ENCODE measurements around the gene SUFU.
"Not testable (repeated sequence)": the region's sequence is repeated elsewhere in the genome, so short reads cannot be mapped to it uniquely, and the experiment has no call there.

Gene SUFU

DNA sequence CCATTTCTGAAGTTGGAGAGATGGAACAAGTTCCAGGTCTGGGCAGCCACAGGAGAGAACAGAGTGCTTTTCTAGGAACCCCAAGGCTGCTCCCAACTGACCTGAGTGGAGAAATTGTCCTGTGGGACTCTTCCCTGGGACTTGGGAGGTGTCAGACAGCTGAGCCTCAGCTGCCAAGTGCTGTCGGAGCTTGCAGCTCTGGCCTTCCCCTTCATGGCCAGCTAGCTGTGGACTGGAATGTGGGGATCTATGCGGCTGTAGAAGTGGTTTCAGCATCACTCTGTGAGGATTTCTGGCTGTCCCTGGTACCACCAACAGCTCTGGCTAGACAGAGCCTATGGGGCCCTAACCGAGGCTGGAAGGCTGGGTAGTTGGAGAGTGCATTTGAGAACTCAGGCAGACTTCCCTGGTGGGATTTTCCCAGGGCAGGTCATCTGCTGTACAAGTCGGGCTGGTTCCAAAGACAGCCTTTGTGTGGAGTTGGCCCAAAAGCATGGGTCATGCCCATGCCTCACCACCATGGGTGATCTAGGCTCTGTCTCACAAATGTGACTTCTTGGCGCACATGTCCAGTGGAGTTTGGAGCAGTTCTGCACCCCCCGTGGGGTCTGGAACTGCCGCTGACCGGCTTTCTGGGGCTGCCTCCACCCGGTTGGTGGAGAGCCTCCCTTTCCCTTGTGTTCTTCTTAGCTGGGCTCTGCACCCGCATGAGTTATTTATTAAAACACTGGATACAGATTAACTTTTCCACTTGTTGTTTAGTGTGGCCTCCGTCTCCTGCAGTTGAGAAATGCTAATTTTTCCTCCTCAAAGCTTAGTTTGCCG, 10.9 kb downstream of the SUFU start:
- no peak for DNase-seq (ENCODE audit: low read depth)

DNA sequence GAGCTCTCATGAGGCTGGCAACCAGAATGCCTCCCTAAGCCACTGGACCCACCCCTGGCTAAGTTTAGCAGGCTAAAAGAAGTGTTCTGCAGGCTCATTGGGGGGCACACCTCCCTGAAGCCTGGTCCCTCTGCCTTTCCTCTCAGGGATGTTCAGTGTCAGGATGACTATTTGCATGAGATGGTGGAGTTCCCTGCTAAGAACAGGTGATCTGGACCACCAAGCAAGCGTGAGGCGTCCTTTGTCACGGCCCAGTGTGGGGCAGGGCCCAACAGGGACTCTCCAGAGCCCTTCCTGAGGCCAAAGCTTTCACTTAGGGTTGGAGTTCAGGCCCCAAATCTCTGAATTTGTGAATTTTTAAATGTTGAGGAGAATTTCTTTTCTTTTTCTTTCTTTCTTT, 12.0 kb downstream of the SUFU start:
- no peak for DNase-seq (ENCODE audit: low read depth)

GRCh38 chr10:102517553-102517952, 13.8 kb downstream of the SUFU start:
- peak; percentile 59 for DNase-seq (ENCODE audit: low read depth)

GRCh38 chr10:102519246-102519825, 15.6 kb downstream of the SUFU start:
- DNase-seq (ENCODE audit: low read depth): no peak

GRCh38 chr10:102522874-102523249, 19.1 kb downstream of the SUFU start:
- DNase-seq (ENCODE audit: low read depth): no peak

DNA sequence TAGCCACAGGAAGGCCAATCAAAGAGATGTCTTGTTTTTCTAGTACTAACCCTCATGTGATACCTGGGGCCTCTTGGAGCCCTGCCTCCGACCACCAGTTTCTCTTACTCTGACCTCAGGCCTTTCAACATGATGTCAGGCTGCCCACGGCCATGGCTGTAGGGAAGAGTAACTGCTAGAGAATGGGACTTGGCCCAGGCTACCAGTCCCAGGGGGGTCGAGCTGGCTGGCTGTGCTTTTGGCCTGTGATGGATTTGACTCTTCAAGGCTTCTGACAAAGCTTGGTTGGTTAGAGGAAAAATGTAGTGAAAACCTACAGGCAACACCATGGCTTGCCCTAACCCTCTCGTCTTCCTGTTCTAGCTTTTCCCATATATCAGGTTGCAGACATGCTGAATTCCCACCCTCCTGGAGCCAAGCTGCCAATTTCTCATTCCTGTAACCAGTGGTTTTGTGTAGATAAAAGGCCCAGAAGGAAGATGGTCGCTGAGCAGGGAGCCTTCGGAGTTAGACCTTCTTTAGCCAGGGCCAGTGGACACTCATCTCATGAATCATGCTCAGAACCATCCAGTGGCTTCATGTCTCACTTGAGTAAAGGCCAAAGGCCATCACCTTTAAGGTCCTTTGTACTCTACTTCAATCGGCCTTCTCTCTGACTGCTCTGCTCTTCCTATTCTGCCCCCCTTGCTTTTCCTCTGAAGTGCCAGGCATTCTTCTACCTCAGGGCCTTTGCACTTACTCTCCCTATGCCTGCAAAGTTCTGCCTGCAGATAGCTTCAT, 19.7 kb downstream of the SUFU start:
- DNase-seq (ENCODE audit: low read depth): peak; percentile 73

DNA sequence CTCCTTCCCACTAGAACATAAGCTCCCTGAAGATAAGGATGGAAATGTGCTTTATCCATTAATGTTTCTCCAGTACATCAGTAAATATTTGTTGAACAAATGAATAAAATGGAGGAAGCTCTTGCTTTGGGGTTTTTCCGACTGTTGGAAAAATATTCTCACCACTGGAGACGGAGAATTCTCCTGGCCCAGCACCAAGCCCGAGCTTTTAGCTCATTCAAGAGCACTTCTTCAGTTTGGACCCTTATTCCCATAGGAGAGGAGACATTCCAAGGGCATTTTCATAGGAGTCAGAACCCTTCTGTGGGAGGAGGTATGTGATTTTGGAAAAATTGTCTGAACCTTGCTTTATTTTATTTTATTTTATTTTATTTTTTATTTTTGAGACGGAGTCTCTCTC, 21.0 kb downstream of the SUFU start:
- no peak for DNase-seq (ENCODE audit: low read depth)

- no peak for DNase-seq (ENCODE audit: low read depth)
These were observed 23.8 kb downstream of the SUFU start for GRCh38 chr10:102527546-102527945.

DNA sequence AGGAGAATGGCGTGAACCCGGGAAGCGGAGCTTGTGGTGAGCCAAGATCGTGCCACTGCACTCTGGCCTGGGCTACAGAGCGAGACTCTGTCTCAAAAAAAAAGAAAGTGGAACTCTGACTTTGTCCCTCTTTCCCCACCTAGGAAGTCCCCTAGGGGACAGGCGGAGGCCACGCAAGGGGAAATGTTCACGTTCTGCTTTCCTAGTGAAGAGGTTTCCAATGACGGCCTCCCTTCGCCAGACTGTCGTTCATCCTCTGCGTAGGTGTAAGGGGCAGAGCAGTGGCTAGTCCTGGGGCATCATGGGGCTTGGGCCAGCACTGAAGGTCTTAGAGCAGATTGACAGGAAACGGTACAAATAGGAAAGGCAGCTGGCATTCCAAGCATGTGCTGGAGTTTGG, 30.6 kb downstream of the SUFU start:
- no peak for DNase-seq (ENCODE audit: low read depth)

GRCh38 chr10:102534966-102535365, 31.2 kb downstream of the SUFU start:
- DNase-seq (ENCODE audit: low read depth): not testable (repeated sequence)

DNA sequence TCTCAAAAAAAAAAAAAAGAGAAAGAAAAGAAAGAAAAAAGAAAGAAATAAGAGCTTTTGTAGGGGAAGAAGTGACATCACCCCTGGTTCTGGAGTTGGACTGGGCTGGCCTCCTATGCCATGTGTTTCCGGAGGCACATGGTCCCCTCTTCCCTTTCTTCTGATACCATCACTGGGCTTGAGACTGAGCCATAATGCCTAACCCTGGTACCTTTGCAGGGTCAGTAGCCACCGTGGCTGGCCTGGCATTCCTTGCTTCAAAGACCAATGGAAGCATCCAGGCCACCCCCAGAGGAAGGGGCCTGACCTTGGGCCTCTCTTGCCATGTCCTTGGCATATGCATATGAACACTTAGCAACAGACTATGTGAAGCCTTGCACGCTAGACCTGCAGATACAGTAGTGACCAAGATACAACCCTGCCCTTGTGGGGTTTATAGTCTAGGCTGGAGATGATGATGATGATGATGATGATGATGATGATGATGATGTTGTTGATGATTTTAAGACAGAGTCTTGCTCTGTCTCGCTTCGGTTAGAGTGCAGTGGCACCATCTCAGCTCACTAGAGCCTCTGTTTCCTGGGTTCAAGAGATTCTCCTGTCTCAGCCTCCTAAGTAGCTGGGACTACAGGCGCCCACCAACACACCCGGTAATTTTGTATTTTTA, 31.8 kb downstream of the SUFU start:
- no peak for DNase-seq (ENCODE audit: low read depth)

DNA sequence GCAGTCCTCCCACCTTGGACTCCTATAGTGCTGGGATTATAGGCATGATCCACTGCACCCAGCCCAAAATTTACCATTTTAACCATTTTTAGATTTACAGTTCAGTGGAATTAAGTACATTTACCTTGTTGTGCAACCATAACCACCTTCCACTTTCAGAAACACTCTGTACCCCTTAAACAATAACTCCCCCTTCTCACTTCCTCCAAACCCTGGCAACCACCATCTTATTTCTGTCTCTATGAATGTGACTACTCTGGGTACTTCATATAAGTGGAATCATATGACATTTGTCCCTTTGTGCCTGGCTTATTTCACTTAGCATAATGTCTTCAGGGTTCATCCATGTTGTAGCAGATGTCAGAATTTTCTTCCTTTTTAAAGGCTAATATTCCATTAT, 33.6 kb downstream of the SUFU start:
- DNase-seq (ENCODE audit: low read depth): no peak

DNA sequence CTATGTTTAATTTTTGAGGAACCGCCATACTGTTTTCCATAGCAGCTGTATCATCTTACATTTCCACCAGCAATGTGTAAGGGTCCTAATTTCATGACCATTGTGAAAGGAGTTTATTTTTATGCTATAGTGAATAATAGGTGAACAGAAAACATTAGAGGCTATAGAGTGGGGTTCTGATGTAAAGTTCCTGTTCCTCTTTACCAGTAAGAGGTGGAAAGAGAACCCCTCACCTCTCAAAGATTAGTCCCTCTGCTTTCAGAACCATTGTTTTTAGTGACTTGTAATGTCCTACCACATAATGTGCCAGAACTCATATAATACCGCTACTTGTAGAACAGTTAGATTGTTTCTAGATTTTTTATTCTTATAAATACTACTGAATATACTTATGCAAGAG, 34.2 kb downstream of the SUFU start:
- DNase-seq (ENCODE audit: low read depth): no peak

- no peak for DNase-seq (ENCODE audit: low read depth)
These were observed 35.0 kb downstream of the SUFU start for GRCh38 chr10:102538811-102539210.

- peak; percentile 52 for DNase-seq (ENCODE audit: low read depth)
These were observed 36.3 kb downstream of the SUFU start for GRCh38 chr10:102540023-102540422.

GRCh38 chr10:102542800-102543418, 39.1 kb downstream of the SUFU start:
- DNase-seq (ENCODE audit: low read depth): peak; percentile 56

- DNase-seq (ENCODE audit: low read depth): no peak
These were observed 41.6 kb downstream of the SUFU start for GRCh38 chr10:102545265-102545871.

DNA sequence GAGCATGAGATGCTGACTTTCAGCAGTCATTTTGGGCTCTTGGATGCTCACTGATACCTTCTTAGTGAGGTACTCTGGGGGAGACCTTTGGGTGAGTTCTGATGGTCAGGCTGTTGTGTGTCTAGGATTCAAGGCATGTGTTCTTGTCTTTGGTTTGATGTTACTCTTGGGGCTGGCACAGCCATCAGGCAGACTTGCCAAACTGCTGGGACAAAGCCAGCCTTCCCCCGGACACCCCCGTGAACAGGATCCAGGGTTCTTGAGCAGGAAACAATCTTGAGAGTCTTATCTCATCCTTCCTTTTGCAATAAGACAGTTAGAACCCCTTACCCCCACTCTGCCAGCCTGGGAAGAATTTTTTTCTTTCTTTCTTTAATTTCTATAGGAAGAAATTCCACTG, 42.2 kb downstream of the SUFU start:
- no peak for DNase-seq (ENCODE audit: low read depth)

DNA sequence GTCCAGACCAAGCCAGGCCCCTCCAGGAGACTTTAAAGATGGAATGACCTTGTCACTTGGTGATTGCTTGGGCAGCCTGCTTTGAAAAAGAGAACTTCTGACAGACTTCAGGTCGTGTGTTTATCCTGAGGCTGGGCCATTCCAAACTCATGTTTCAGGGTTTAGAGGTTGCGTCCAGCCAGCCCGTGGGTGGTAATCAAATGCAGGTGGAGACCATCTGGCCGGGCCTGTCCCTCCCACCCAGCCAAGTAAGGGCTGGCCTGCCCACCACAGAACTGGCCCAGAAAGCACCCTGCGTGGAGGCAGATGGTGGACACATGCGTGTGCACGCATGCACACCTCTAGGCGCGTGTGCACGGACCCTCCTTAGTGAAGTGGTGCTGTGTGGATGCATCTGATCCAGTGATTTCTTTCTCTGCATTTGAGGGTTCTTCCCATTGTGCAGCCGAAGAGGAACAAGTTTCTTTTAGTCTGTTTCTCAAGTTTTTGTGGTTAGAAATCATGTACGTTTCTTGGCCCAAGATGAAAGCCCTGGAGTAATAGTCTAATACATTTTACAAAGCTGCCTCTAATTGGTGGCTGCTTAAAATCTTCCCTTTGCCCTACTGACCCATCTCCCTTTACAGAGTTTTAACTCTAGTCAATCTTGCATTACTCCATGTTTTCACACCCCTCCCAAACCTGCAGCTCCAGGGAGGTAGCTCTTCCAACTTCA, 43.0 kb downstream of the SUFU start:
- no peak for DNase-seq (ENCODE audit: low read depth)

- DNase-seq (ENCODE audit: low read depth): no peak
These were observed 45.8 kb downstream of the SUFU start for GRCh38 chr10:102549549-102549948.

- DNase-seq (ENCODE audit: low read depth): no peak
These were observed 47.0 kb downstream of the SUFU start for GRCh38 chr10:102550636-102551210.
